Endodermal cell (in vitro differentiated cells): ENCODE data around the gene ZNF737. TPM values are rescaled to one million over a fixed set of nuclear protein-coding genes. Genes with fewer than 3 reads are reported as not detected.
A peak's percentile ranks its signal among the peaks of the same experiment; 100 is the strongest.
"Not testable (repeated sequence)": the region's sequence is repeated elsewhere in the genome, so short reads cannot be mapped to it uniquely, and the experiment has no call there.

Experiments
- DNase-seq: peaks from one replicate; pipeline ENCODE4 v3.0.0-alpha.2; 2017
- H3K27ac ChIP-seq: 2 replicates; pipeline ENCODE4 v1.5.1; 2013; ENCODE audit warnings: mild to moderate bottlenecking, low read depth, low read length, moderate library complexity
- H3K27me3 ChIP-seq: 2 replicates; pipeline ENCODE4 v1.6.1; 2013; ENCODE audit warnings: mild to moderate bottlenecking, low read length, moderate library complexity; ENCODE audit not compliant: insufficient read depth, control insufficient read depth, poor library complexity, severe bottlenecking
- H3K36me3 ChIP-seq: 2 replicates; pipeline ENCODE4 v1.7.0; 2013; ENCODE audit warnings: mild to moderate bottlenecking, low read length, moderate library complexity; ENCODE audit not compliant: control insufficient read depth, insufficient read depth
- H3K4me1 ChIP-seq: one replicate; pipeline ENCODE4 v1.7.0; 2013; ENCODE audit warnings: low read length; ENCODE audit not compliant: control insufficient read depth, insufficient read depth
- H3K4me3 ChIP-seq: 2 replicates; pipeline ENCODE4 v1.5.1; 2013; ENCODE audit warnings: mild to moderate bottlenecking, low read length, moderate library complexity
- H3K9ac ChIP-seq: 2 replicates; pipeline ENCODE4 v1.6.1; 2013; ENCODE audit warnings: mild to moderate bottlenecking, low read length, moderate library complexity; ENCODE audit not compliant: poor library complexity, severe bottlenecking; ENCODE audit errors: extremely low read depth
- H3K9me3 ChIP-seq: 2 replicates; pipeline ENCODE4 v1.6.1; 2013; ENCODE audit warnings: mild to moderate bottlenecking, low read length, moderate library complexity; ENCODE audit not compliant: control insufficient read depth
- H3K27ac Mint-ChIP-seq: 2 replicates; pipeline ENCODE4 v1.8.0; 2020; ENCODE audit warnings: mixed read lengths
- H3K27me3 Mint-ChIP-seq: 2 replicates; pipeline ENCODE4 v1.8.0; 2021; ENCODE audit warnings: mild to moderate bottlenecking, mixed read lengths; ENCODE audit not compliant: insufficient read depth
- H3K36me3 Mint-ChIP-seq: 2 replicates; pipeline ENCODE4 v1.8.0; 2020; ENCODE audit warnings: low read depth, mixed read lengths
- H3K4me1 Mint-ChIP-seq: 2 replicates; pipeline ENCODE4 v1.8.0; 2020; ENCODE audit warnings: mixed read lengths
- H3K4me3 Mint-ChIP-seq: 2 replicates; pipeline ENCODE4 v1.8.0; 2020; ENCODE audit warnings: mild to moderate bottlenecking, moderate library complexity, mixed read lengths
- H3K9me3 Mint-ChIP-seq: 2 replicates; pipeline ENCODE4 v1.8.0; 2020; ENCODE audit warnings: mild to moderate bottlenecking, mixed read lengths
- CTCF ChIP-seq: fragments of 200-600 bp; sonication (generic); conservative IDR thresholded peaks from 2 replicates; pipeline ENCODE4 v1.5.0; 2021; ENCODE audit warnings: antibody characterized with exemption, mild to moderate bottlenecking
- WGBS, 2 experiments: methylation state at CpG; one replicate each; pipeline versions ENCODE4 v1.1.5 to v1.1.7; 2013; ENCODE audit warnings: missing lambda C conversion rate in 2 of 2, mixed read lengths in 1 of 2; ENCODE audit not compliant: insufficient coverage in 1 of 2, insufficient read length in 1 of 2; 5-methylcytosine and 5-hydroxymethylcytosine counted together
- total RNA-seq, 2 donors: library from RNA; stranded (reverse); fragmentation: NEBNext Ultra II Directional in 1 of 2; extraction: Animal tissue kit (Norgen Biotek cat#: 25700) in 1 of 2; gene quantifications; 2 replicates in 1 of 2; 3 replicates in 1 of 2; pipeline ENCODE4 v1.2.1, GENCODE V29; 2021

ZNF737 gene
- total RNA-seq, 2 donors from 2014 or later, result 42.6 to 56.1 TPM

- peak; percentile 71 for TF ChIP-seq CTCF
- no peak overlapping the region for H3K27ac ChIP-seq
- peak overlapping the region; percentile 61 for H3K4me3 ChIP-seq
- H3K9me3 ChIP-seq, result peaks cover 95% of the 10 kb centered on the region
- H3K27me3 ChIP-seq, result no peaks in the 10 kb centered on the region
- Mint-ChIP-seq H3K36me3 (peaks cover 87% of the 10 kb centered on the region), H3K9me3 (peaks cover 70% of the 10 kb centered on the region), H3K27ac (no peak overlapping the region), H3K4me1 (peaks cover 21% of the 10 kb centered on the region), H3K4me3 (no peak overlapping the region), H3K27me3 (no peaks in the 10 kb centered on the region)
- no peaks in the 10 kb centered on the region for H3K4me1 ChIP-seq
- WGBS, 2 experiments, result 76% methylated on average over 2 of the region's 4 CpGs; no CpG with 5 or more reads in 1 of the 2 experiments
- H3K36me3 ChIP-seq, result peaks cover 92% of the 10 kb centered on the region
- H3K9ac ChIP-seq, result no peak overlapping the region
- DNase-seq, result peak; percentile 73
Observed at GRCh38 chr19:20558011-20558410, 7.6 kb downstream of the ZNF737 start.

GRCh38 chr19:20544667-20545333 lies 20.8 kb downstream of the ZNF737 start:
- H3K4me3 ChIP-seq, result peak overlapping the region; percentile 81
- H3K27ac ChIP-seq, H3K27ac Mint-ChIP-seq, H3K27me3 ChIP-seq, H3K9ac ChIP-seq, H3K27me3 Mint-ChIP-seq, H3K4me1 Mint-ChIP-seq, DNase-seq, H3K4me1 ChIP-seq, H3K4me3 Mint-ChIP-seq: not testable (repeated sequence)
- H3K9me3 ChIP-seq, result peaks cover 100% of the 10 kb centered on the region
- peaks cover 84% of the 10 kb centered on the region for H3K36me3 ChIP-seq
- H3K36me3 Mint-ChIP-seq, result peaks cover 84% of the 10 kb centered on the region
- WGBS, 2 experiments, result 83 to 94% methylated on average over 5 to 7 of the region's 7 CpGs
- H3K9me3 Mint-ChIP-seq, result peaks cover 92% of the 10 kb centered on the region

GRCh38 chr19:20530303-20530702 lies 35.3 kb downstream of the ZNF737 start:
- not testable (repeated sequence) for H3K36me3 ChIP-seq, H3K4me1 ChIP-seq, DNase-seq, H3K27ac Mint-ChIP-seq, H3K4me1 Mint-ChIP-seq, H3K9ac ChIP-seq, H3K36me3 Mint-ChIP-seq, H3K4me3 Mint-ChIP-seq, H3K27ac ChIP-seq, H3K4me3 ChIP-seq, H3K27me3 Mint-ChIP-seq, H3K27me3 ChIP-seq
- H3K9me3 ChIP-seq, result peaks cover 13% of the 10 kb centered on the region
- H3K9me3 Mint-ChIP-seq, result peaks cover 22% of the 10 kb centered on the region
- 95% methylated on average over 11 of the region's 29 CpGs; no CpG with 5 or more reads in 1 of the 2 experiments for WGBS, 2 experiments

GRCh38 chr19:20513189-20513904 lies 52.2 kb downstream of the ZNF737 start:
- Mint-ChIP-seq H3K4me3 (no peak overlapping the region), H3K4me1 (peaks cover 7% of the 10 kb centered on the region), H3K36me3 (no peaks in the 10 kb centered on the region), H3K27me3 (no peaks in the 10 kb centered on the region), H3K27ac (no peak overlapping the region), H3K9me3 (peaks cover 38% of the 10 kb centered on the region)
- Histone ChIP-seq H3K27me3 (no peaks in the 10 kb centered on the region), H3K36me3 (no peaks in the 10 kb centered on the region), H3K4me3 (no peak overlapping the region), H3K9ac (no peak overlapping the region), H3K9me3 (peaks cover 28% of the 10 kb centered on the region), H3K4me1 (no peaks in the 10 kb centered on the region), H3K27ac (no peak overlapping the region)
- DNase-seq, result no peak
- TF ChIP-seq CTCF, result peak; percentile 28
- WGBS, 2 experiments, result 83 to 90% methylated on average over 1 to 5 of the region's 5 CpGs
